HFF-Myc (cell line): ENCODE data around the gene EEFSEC.

Experiments
- DNase-seq: peaks from one replicate; pipeline ENCODE4 v3.0.0-alpha.2; 2011; ENCODE audit warnings: low read depth; ENCODE audit errors: extremely low read depth
- H3K4me3 ChIP-seq: replicated peaks from 2 replicates; pipeline ENCODE4 v1.5.1; 2011; ENCODE audit warnings: low read depth, mild to moderate bottlenecking, control low read depth, low read length
- TF ChIP-seq, protein P1 (sequence below): IDR thresholded peaks from 2 replicates; pipeline ENCODE4 v1.5.1; 2012; ENCODE audit warnings: mild to moderate bottlenecking, low read depth, low read length, control low read depth; ENCODE audit errors: missing control alignments

Gene EEFSEC

DNA sequence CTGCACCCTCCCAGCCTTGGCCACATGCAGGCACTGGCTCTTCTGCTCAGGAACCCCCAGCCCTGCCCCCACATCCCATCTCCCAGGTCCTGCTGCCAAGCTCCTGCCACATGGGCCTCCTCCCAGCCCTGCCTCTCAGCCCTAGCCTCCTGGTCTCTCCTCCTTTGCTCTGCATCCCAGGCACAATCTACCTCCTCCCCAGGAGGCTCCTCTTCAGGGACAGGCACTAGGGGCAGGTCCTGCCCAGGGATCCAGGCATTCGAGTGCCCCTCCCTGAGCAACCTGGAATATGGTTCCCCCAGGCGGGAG is 301.0 kb downstream of the EEFSEC start:
- no peak overlapping the region for H3K4me3 ChIP-seq
- no peak for DNase-seq
- TF ChIP-seq, protein P1, sequence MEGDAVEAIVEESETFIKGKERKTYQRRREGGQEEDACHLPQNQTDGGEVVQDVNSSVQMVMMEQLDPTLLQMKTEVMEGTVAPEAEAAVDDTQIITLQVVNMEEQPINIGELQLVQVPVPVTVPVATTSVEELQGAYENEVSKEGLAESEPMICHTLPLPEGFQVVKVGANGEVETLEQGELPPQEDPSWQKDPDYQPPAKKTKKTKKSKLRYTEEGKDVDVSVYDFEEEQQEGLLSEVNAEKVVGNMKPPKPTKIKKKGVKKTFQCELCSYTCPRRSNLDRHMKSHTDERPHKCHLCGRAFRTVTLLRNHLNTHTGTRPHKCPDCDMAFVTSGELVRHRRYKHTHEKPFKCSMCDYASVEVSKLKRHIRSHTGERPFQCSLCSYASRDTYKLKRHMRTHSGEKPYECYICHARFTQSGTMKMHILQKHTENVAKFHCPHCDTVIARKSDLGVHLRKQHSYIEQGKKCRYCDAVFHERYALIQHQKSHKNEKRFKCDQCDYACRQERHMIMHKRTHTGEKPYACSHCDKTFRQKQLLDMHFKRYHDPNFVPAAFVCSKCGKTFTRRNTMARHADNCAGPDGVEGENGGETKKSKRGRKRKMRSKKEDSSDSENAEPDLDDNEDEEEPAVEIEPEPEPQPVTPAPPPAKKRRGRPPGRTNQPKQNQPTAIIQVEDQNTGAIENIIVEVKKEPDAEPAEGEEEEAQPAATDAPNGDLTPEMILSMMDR, result no peak

DNA sequence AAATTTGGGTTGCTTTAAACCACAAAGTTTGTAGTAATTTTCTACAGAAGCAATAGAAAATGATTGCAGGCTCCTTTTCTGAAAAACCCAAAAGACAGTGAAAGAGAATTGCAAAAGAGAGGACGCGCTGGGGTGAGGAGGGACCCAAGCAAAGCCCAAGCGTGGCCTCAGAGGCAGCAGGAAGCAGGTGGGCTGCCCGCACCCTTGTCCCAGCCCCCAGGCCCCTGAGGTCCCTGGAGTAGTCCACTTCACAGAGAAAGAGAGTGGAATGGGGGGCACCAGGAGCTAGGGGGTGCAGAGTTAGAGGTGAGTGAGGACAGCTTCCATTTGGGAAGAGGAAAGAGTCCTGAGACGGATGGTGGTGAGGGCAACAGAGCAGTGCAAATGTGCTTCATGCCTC is 301.8 kb downstream of the EEFSEC start:
- no peak overlapping the region for H3K4me3 ChIP-seq
- TF ChIP-seq, protein P1, result no peak

DNA sequence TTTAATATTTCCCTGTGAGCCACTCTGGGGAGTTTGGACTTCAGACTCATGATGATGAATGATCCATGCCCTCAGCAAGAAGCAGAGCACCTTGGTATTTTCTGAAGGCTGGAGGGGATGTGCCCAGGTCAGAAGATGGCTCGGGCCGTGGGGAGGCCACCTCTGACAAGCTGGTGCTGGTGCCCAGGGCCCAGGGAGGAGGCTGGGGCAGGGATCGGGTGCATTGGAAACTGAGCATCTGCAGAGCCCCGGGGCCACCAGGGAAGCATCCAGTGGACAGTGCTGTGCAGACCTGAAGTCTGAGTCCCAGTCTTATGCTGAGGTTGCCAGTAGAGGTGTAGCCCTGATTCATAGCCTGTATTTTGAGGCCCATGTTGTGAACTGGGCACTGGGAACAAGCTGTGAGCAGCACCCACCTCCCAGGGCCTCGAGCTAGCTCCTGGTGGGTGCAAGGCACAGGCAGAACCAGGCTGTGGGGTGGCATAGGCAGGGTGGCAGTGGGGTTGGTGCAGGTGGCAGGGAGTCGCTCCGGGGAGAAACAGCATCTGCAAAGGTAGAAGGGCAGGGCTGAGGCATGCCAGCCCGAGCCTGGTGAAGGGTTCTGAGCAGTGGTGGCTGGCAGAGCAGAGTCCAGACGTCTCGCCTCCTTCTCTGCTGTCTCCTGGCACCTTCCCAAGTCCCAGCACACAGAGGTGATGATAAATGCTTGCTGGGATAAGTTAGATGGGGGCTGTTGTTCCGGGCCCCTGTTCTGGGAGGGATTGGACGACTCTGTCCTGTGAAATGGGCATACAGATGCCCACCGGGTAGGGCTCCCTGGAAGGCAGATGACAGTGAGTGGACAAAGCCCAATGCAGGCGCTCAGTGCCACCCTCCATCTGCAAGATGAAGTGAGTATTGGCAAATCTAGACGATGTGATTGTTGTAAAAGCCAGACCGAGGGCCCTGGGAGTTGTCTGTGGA is 302.8 kb downstream of the EEFSEC start:
- TF ChIP-seq, protein P1, result no peak
- no peak overlapping the region for H3K4me3 ChIP-seq
- no peak for DNase-seq

More for the DNA sequence above, 301.8 kb downstream of the EEFSEC start:
- DNase-seq, result no peak

DNA sequence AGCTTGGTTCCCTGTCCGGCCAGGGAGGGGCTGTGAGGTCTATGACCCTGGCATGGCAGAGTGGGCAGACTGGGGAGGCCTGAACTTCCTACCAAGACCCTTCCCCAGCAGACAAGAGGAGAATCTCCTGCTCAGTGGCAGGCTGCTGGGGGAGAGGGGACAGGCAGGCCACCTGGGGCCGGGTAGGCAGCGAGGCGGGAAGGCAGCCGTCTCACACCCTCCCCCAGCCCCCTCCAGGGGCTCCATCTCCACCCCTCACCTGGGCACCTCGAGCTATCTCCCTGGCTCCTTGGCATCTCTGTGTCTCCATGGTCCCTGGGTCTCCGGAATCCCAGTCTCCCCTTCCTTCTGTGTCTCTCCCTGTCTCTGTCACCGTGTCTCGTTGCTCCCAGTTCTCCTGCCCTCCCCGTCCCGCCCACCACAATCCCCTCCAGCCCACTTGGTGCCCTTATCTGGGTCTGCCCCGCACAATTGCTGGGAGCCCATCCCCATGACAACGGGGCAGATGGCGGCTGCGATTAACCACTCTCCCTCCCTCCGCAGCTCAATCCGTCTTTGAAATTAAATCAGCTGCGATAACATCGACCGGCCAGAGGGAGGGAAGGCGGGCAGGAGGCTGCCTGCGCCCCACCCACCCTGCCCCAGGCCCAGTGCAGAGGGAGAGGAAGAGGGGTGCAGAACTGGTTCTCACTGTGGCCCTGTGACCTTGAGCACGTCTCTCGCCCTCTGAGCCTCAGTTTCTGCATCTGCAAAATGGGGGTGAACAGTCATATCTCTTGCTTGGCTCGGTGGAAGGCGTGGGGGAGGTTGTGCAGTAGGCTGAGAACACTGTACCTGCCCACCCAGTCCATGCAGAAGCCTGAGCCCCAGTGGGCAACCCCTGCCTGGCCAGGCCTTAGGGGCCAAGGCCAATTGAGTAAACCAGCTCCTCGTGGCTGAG is 303.8 kb downstream of the EEFSEC start:
- TF ChIP-seq, protein P1, result no peak
- no peak overlapping the region for H3K4me3 ChIP-seq
- no peak for DNase-seq

DNA sequence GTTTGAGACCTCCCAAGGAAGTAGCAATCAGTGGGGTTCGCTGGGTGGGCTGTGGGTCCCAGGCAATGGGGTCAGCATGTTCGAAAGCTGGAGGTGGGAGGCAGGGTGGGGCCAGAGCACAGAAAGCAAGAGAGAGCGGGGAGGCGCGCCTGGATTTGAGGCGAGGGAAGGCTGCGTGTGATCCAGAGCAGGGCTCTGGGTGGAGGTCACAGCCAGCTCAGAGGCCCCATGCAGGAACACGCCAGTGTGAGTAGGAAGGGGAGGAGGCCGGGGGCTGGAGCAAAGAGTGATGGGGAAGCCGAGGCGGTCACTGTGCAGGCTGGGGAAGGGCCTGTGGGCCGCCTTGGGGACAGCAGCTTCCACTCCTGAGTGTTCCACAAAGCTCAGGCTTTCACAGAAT is 304.7 kb downstream of the EEFSEC start:
- no peak overlapping the region for H3K4me3 ChIP-seq
- no peak for DNase-seq
- TF ChIP-seq, protein P1, result no peak
